ENCODE data around the gene FBLN7. TPM values are rescaled to one million over a fixed set of nuclear protein-coding genes. Genes with fewer than 3 reads are reported as not detected.
A peak's percentile ranks its signal among the peaks of the same experiment; 100 is the strongest.

The FBLN7 gene
- total and polyA plus RNA-seq, 3 experiments from 2014 or later = 1.4 to 2.2 (median 2.1) TPM

DNA sequence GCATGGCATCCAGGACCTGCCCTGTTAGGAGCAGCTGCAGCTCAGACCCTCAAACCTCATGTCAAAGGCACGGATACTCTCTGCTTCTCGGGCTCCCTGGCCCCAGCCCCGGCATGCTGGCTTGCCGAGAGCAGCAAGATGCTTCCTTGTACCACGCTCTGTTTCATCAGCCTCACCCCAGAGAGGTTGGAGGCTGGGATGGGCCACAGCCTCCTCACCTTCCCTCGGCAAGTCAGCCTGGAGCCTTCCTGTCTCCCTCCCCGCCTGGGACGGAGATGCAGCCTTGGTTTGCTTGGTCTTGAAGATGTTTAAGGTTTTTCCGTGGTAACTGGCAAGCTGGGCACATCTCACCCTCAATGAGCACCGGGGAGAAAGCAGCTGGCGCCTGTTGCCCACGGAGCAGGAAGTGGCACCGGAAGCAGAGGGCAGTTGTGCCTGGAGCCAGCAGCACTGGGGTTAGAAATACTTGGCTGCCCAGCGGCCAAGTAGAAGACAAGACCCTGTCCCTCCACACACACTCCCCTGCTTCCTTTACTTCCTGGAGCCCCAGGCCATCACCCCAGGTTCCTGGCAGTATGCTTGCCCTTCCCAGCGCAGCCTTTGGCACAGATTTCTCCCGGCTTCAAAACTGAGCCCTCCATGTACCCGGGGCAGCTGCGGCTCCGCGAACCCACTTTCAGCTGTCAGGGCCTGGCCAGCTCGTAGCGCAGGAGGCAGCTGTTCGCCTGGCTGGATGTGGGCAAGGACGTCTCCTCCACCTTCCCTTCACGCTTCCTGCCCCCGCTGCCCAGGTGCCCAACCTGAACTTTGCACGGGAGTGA is 17.4 kb downstream of the FBLN7 start:
- Histone ChIP-seq H3K4me1 (ENCODE audit: insufficient read depth, low read length) (peaks cover 27% of the 10 kb centered on the region), H3K36me3 (ENCODE audit: insufficient read depth, low read length) (no peaks in the 10 kb centered on the region), H3K27me3 (ENCODE audit: insufficient read depth, low read length, poor library complexity, severe bottlenecking) (no peaks in the 10 kb centered on the region), H3K27ac (ENCODE audit: low read depth, low read length) (no peak overlapping the region), H3K9me3 (ENCODE audit: low read length) (no peaks in the 10 kb centered on the region), H3K4me3 (ENCODE audit: low read length) (peak overlapping the region; percentile 31)
- DNase-seq = peak in 3 of 5 donors; percentile 11 to 30 (median 24)
- CTCF ChIA-PET = interaction anchor here (0.5 to 0.7 kb wide), 2 partner anchors 104 to 149 kb away, joined by 3 read pairs; no protein-coding TSS in a partner anchor
- POLR2A ChIA-PET = interaction anchor here (1.2 kb wide), 1 partner anchor 33 kb away, joined by 3 read pairs; no protein-coding TSS in a partner anchor
- H3K27me3 Mint-ChIP-seq = peaks cover 0 to 3% of the 10 kb centered on the region in 2 donors
- peaks cover 21 to 24% (median 23%) of the 10 kb centered on the region in 3 donors for H3K4me1 Mint-ChIP-seq
- H3K9me3 Mint-ChIP-seq = no peaks in the 10 kb centered on the region
- no peaks in the 10 kb centered on the region for H3K36me3 Mint-ChIP-seq
- peak overlapping the region; percentile 18 to 89 (median 67) for H3K4me3 Mint-ChIP-seq
- H3K27ac Mint-ChIP-seq = peak overlapping the region; percentile 12 to 92 (median 80)

GRCh38 chr2:112156152-112156986 is 18.2 kb downstream of the FBLN7 start:
- POLR2A ChIA-PET = interaction anchor here (1.2 kb wide), 1 partner anchor 32 kb away, joined by 3 read pairs; no protein-coding TSS in a partner anchor
- Mint-ChIP-seq H3K27ac (peak overlapping the region in 7 of 8 donors; percentile 68 to 92 (median 80)), H3K36me3 (no peaks in the 10 kb centered on the region), H3K4me1 (peaks cover 21 to 24% (median 23%) of the 10 kb centered on the region in 3 donors), H3K9me3 (no peaks in the 10 kb centered on the region), H3K4me3 (peak overlapping the region in 6 of 7 donors; percentile 54 to 89 (median 73)), H3K27me3 (no peaks in the 10 kb centered on the region)
- H3K4me3 ChIP-seq (ENCODE audit: low read length) = peak overlapping the region; percentile 31
- peak in 3 of 5 donors; percentile 11 to 56 (median 20) for DNase-seq
- H3K36me3 ChIP-seq (ENCODE audit: insufficient read depth, low read length) = no peaks in the 10 kb centered on the region
- H3K27ac ChIP-seq (ENCODE audit: low read depth, low read length) = no peak overlapping the region
- H3K9me3 ChIP-seq (ENCODE audit: low read length) = no peaks in the 10 kb centered on the region
- peaks cover 27% of the 10 kb centered on the region for H3K4me1 ChIP-seq (ENCODE audit: insufficient read depth, low read length)
- CTCF ChIA-PET = interaction anchor here (0.5 kb wide), 1 partner anchor 150 kb away, joined by 3 read pairs; no protein-coding TSS in a partner anchor
- no peaks in the 10 kb centered on the region for H3K27me3 ChIP-seq (ENCODE audit: insufficient read depth, low read length, poor library complexity, severe bottlenecking)

- POLR2A ChIA-PET = no interaction called here
- Histone ChIP-seq H3K4me1 (ENCODE audit: insufficient read depth, low read length) (peaks cover 27% of the 10 kb centered on the region), H3K27ac (ENCODE audit: low read depth, low read length) (no peak overlapping the region), H3K4me3 (ENCODE audit: low read length) (no peak overlapping the region), H3K36me3 (ENCODE audit: insufficient read depth, low read length) (no peaks in the 10 kb centered on the region), H3K9me3 (ENCODE audit: low read length) (no peaks in the 10 kb centered on the region), H3K27me3 (ENCODE audit: insufficient read depth, low read length, poor library complexity, severe bottlenecking) (no peaks in the 10 kb centered on the region)
- H3K4me1 Mint-ChIP-seq = peaks cover 21 to 24% (median 23%) of the 10 kb centered on the region in 3 donors
- CTCF ChIA-PET = no interaction called here
- no peaks in the 10 kb centered on the region for H3K9me3 Mint-ChIP-seq
- DNase-seq = no peak
- peak overlapping the region in 2 of 8 donors; percentile 19 to 61 for H3K27ac Mint-ChIP-seq
- peak overlapping the region in 2 of 7 donors; percentile 44 to 48 for H3K4me3 Mint-ChIP-seq
- H3K27me3 Mint-ChIP-seq = no peaks in the 10 kb centered on the region
- H3K36me3 Mint-ChIP-seq = no peaks in the 10 kb centered on the region
Observed at GRCh38 chr2:112157472-112157871, 19.3 kb downstream of the FBLN7 start.

DNA sequence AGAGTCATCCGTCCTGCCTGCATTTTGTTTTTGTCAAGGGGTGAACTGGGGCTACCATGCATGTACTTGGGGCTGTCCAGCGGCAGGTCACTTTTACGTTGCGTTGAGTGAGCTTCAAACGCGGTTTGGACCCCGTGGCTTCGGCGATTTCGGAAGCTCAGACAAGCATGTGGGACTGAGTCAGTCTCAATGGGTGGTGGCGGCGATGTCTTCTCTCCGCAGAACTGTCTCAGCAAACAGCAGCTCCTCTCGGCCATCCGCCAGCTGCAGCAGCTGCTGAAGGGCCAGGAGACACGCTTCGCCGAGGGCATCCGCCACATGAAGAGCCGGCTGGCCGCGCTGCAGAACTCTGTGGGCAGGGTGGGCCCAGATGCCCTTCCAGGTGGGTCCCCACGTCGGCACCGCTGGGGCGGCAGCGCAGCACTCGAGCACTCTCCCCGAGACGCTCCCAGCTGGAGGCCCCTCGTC is 21.3 kb downstream of the FBLN7 start:
- DNase-seq = no peak
- Mint-ChIP-seq H3K9me3 (no peaks in the 10 kb centered on the region), H3K36me3 (no peaks in the 10 kb centered on the region), H3K27ac (no peak overlapping the region), H3K4me1 (peaks cover 21 to 24% (median 23%) of the 10 kb centered on the region in 3 donors), H3K4me3 (no peak overlapping the region), H3K27me3 (peaks cover 0 to 1% of the 10 kb centered on the region in 2 donors)
- no peak overlapping the region for H3K4me3 ChIP-seq (ENCODE audit: low read length)
- H3K27me3 ChIP-seq (ENCODE audit: insufficient read depth, low read length, poor library complexity, severe bottlenecking) = no peaks in the 10 kb centered on the region
- no peaks in the 10 kb centered on the region for H3K36me3 ChIP-seq (ENCODE audit: insufficient read depth, low read length)
- CTCF ChIA-PET = no interaction called here
- no peaks in the 10 kb centered on the region for H3K9me3 ChIP-seq (ENCODE audit: low read length)
- POLR2A ChIA-PET = no interaction called here
- no peak overlapping the region for H3K27ac ChIP-seq (ENCODE audit: low read depth, low read length)
- peaks cover 26% of the 10 kb centered on the region for H3K4me1 ChIP-seq (ENCODE audit: insufficient read depth, low read length)

- DNase-seq = no peak
- Histone ChIP-seq H3K27ac (ENCODE audit: low read depth, low read length) (no peak overlapping the region), H3K4me3 (ENCODE audit: low read length) (no peak overlapping the region), H3K27me3 (ENCODE audit: insufficient read depth, low read length, poor library complexity, severe bottlenecking) (no peaks in the 10 kb centered on the region), H3K36me3 (ENCODE audit: insufficient read depth, low read length) (no peaks in the 10 kb centered on the region), H3K4me1 (ENCODE audit: insufficient read depth, low read length) (peaks cover 15% of the 10 kb centered on the region), H3K9me3 (ENCODE audit: low read length) (no peaks in the 10 kb centered on the region)
- ChIA-PET CTCF (no interaction called here), POLR2A (no interaction called here)
- no peaks in the 10 kb centered on the region for H3K9me3 Mint-ChIP-seq
- H3K27me3 Mint-ChIP-seq = peaks cover 0 to 1% of the 10 kb centered on the region in 2 donors
- H3K4me1 Mint-ChIP-seq = peaks cover 12 to 15% (median 13%) of the 10 kb centered on the region in 3 donors
- no peak overlapping the region for H3K4me3 Mint-ChIP-seq
- H3K27ac Mint-ChIP-seq = peak overlapping the region in 1 of 8 donors; percentile 55
- H3K36me3 Mint-ChIP-seq = no peaks in the 10 kb centered on the region
Observed at GRCh38 chr2:112160283-112161250, 22.4 kb downstream of the FBLN7 start.

GRCh38 chr2:112161431-112162145 is 23.4 kb downstream of the FBLN7 start:
- no peak overlapping the region for H3K4me3 ChIP-seq (ENCODE audit: low read length)
- H3K4me1 Mint-ChIP-seq = peaks cover 2 to 5% (median 3%) of the 10 kb centered on the region in 3 donors
- H3K27me3 Mint-ChIP-seq = peaks cover 0 to 1% of the 10 kb centered on the region in 2 donors
- ChIA-PET CTCF (no interaction called here), POLR2A (no interaction called here)
- H3K27ac Mint-ChIP-seq = no peak overlapping the region
- no peak for DNase-seq
- H3K9me3 ChIP-seq (ENCODE audit: low read length) = no peaks in the 10 kb centered on the region
- no peak overlapping the region for H3K27ac ChIP-seq (ENCODE audit: low read depth, low read length)
- H3K4me3 Mint-ChIP-seq = no peak overlapping the region
- no peaks in the 10 kb centered on the region for H3K9me3 Mint-ChIP-seq
- no peaks in the 10 kb centered on the region for H3K27me3 ChIP-seq (ENCODE audit: insufficient read depth, low read length, poor library complexity, severe bottlenecking)
- no peaks in the 10 kb centered on the region for H3K36me3 Mint-ChIP-seq
- H3K36me3 ChIP-seq (ENCODE audit: insufficient read depth, low read length) = no peaks in the 10 kb centered on the region
- peaks cover 5% of the 10 kb centered on the region for H3K4me1 ChIP-seq (ENCODE audit: insufficient read depth, low read length)

GRCh38 chr2:112162341-112162740 is 24.2 kb downstream of the FBLN7 start:
- Histone ChIP-seq H3K27ac (ENCODE audit: low read depth, low read length) (no peak overlapping the region), H3K4me1 (ENCODE audit: insufficient read depth, low read length) (no peaks in the 10 kb centered on the region), H3K4me3 (ENCODE audit: low read length) (no peak overlapping the region), H3K27me3 (ENCODE audit: insufficient read depth, low read length, poor library complexity, severe bottlenecking) (no peaks in the 10 kb centered on the region), H3K36me3 (ENCODE audit: insufficient read depth, low read length) (no peaks in the 10 kb centered on the region), H3K9me3 (ENCODE audit: low read length) (no peaks in the 10 kb centered on the region)
- Mint-ChIP-seq H3K27me3 (peaks cover 0 to 1% of the 10 kb centered on the region in 2 donors), H3K4me1 (peaks cover 4 to 6% (median 4%) of the 10 kb centered on the region in 3 donors), H3K9me3 (no peaks in the 10 kb centered on the region), H3K36me3 (no peaks in the 10 kb centered on the region), H3K4me3 (no peak overlapping the region), H3K27ac (no peak overlapping the region)
- DNase-seq = no peak
- ChIA-PET POLR2A (no interaction called here), CTCF (no interaction called here)

Data from CD8-positive, alpha-beta memory T cell (primary cell).